ENCODE measurements around the gene TREM1.

DNA sequence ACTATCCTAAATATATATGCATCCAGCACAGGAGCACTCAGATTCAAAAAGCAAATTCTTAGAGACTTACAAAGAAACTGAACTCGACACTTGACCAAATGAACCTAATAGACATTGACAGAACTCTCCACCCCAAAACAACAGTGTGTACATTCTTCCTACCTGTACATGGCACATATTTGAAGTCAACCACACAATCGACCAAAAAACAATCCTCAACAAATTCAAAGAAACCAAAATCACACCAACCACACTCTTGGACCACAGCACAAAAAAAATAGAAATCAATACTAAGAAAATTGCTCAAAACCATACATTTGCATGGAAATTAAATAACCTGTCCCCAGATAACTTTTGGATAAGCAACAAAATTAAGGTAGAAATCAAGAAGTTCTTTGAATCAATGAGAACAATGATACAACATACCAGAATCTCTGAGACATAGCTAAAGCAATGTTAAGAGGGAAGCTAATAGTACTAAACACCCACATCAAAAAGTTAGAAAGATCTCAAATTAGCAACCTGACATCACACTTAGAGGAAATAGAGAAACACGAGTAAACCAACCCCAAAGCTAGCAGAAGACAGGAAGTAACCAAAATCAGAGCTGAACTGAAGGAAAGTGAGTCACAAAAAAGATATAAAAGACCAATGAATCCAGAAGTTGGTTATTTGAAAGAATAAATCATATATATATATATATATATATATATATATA lies 12.5 kb upstream of the TREM1 start:
- TF ChIP-seq, protein P1, sequence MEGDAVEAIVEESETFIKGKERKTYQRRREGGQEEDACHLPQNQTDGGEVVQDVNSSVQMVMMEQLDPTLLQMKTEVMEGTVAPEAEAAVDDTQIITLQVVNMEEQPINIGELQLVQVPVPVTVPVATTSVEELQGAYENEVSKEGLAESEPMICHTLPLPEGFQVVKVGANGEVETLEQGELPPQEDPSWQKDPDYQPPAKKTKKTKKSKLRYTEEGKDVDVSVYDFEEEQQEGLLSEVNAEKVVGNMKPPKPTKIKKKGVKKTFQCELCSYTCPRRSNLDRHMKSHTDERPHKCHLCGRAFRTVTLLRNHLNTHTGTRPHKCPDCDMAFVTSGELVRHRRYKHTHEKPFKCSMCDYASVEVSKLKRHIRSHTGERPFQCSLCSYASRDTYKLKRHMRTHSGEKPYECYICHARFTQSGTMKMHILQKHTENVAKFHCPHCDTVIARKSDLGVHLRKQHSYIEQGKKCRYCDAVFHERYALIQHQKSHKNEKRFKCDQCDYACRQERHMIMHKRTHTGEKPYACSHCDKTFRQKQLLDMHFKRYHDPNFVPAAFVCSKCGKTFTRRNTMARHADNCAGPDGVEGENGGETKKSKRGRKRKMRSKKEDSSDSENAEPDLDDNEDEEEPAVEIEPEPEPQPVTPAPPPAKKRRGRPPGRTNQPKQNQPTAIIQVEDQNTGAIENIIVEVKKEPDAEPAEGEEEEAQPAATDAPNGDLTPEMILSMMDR (IDR thresholded peaks at IDR 0.05), result no peak
- no peak for TF ChIP-seq POLR2A (IDR thresholded peaks at IDR 0.05)
